Measurements from ENCODE around the gene LGR6.
"Not testable (repeated sequence)": the region's sequence is repeated elsewhere in the genome, so short reads cannot be mapped to it uniquely, and the experiment has no call there.

- not testable (repeated sequence) for TF ChIP-seq EZH2 (IDR thresholded peaks at IDR 0.05; ENCODE audit: borderline replicate concordance, low read length); CTCF (IDR thresholded peaks at IDR 0.05; ENCODE audit: low read length)
Observed at GRCh38 chr1:202261209-202261958, 67.8 kb downstream of the LGR6 start.

Data from OCI-LY1 (cell line).